SK-N-MC (cell line): Measurements from ENCODE around the gene TAF11L13.

Experiments used
- DNase-seq: peaks from one replicate; pipeline ENCODE4 v3.0.0-alpha.2; 2011; ENCODE audit warnings: low read depth, low spot score
- H3K27ac ChIP-seq: fragments of 200-600 bp; sonication (generic); 2 replicates; pipeline ENCODE4 v1.5.1; 2016; ENCODE audit warnings: mixed run types
- H3K36me3 ChIP-seq: fragments of 200-600 bp; sonication (generic); 2 replicates; pipeline ENCODE4 v1.6.1; 2017; ENCODE audit warnings: antibody characterized with exemption, low read length, mixed read lengths; ENCODE audit not compliant: insufficient read depth
- H3K4me3 ChIP-seq: fragments of 200-600 bp; sonication (generic); 2 replicates; pipeline ENCODE4 v1.5.1; 2016
- H3K9ac ChIP-seq: fragments of 200-600 bp; sonication (generic); 2 replicates; pipeline ENCODE4 v1.8.0; 2017; ENCODE audit warnings: mixed run types, mixed read lengths; ENCODE audit not compliant: insufficient read length
- H3K9me3 ChIP-seq: fragments of 200-600 bp; sonication (generic); 2 replicates; pipeline ENCODE4 v1.6.1; 2017; ENCODE audit warnings: low read depth, mild to moderate bottlenecking, antibody characterized with exemption, low read length, moderate library complexity, mixed read lengths
- EZH2 ChIP-seq: fragments of 200-600 bp; sonication (generic); IDR thresholded peaks from one replicate; pipeline ENCODE4 v1.6.1; 2017; ENCODE audit warnings: antibody characterized with exemption
- FOXP2 ChIP-seq: optimal IDR thresholded peaks from 2 replicates; pipeline ENCODE3; 2011; ENCODE audit warnings: mild to moderate bottlenecking, moderate library complexity; ENCODE audit not compliant: insufficient read depth; ENCODE audit errors: extremely low read length, control extremely low read depth
- POLR2AphosphoS5 ChIP-seq: IDR thresholded peaks from 2 replicates; pipeline ENCODE4 v1.6.1; 2012; ENCODE audit warnings: mild to moderate bottlenecking, low read depth, low read length, borderline replicate concordance

TAF11L13 gene

DNA sequence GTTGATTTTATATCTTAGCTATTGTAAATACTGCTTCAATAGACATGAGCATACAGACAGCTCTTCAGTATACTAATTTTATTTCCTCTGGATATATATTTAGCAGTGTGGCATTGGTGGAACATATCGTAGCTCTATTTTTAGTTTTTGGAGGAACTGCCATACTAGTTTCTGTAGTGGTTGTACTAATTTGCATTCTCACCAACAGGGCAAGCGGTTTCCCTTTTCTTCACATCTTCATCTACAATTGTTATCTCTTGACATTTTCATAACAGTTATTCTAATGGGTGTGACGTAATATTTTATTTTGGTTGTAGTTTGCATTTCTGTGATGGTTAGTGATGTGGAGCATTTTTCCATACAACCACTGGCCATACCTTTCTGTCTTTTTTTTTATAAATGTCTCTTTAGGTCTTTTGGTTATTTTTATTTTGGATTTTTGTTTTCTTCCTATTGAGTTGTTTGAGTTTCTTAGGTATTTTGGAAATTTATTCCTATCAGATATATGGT, 34.9 kb downstream of the TAF11L13 start:
- Histone ChIP-seq H3K4me3 (no peak overlapping the region), H3K36me3 (no peaks in the 10 kb centered on the region), H3K9ac (no peak overlapping the region), H3K9me3 (no peaks in the 10 kb centered on the region), H3K27ac (no peak overlapping the region)
- TF ChIP-seq FOXP2 (no peak), EZH2 (no peak), POLR2AphosphoS5 (no peak)
- DNase-seq = no peak

DNA sequence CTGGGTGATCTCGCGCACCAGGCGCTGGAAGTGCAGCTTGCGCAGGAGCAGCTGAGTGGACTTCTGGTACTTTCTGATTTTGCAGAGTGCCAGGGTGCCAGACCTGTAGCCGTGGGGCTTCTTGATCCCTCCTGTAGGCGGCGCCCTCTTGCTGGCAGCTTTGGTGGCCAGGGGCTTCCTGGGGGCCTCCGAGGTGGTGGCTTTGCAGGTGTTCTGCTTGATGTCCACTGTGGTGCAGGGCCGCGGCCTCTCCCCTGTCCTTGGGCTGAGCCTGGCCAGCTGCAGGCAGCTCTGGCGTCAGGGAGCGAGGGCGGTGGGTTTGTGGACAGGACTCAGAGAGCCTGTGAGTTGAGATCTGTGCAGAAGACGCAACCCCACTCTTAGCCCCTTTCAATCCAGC, 38.5 kb downstream of the TAF11L13 start:
- Histone ChIP-seq H3K9ac (no peak overlapping the region), H3K27ac (no peak overlapping the region), H3K4me3 (no peak overlapping the region), H3K9me3 (no peaks in the 10 kb centered on the region), H3K36me3 (no peaks in the 10 kb centered on the region)
- TF ChIP-seq EZH2 = no peak
- no peak for TF ChIP-seq POLR2AphosphoS5
- no peak for TF ChIP-seq FOXP2
- DNase-seq = no peak

DNA sequence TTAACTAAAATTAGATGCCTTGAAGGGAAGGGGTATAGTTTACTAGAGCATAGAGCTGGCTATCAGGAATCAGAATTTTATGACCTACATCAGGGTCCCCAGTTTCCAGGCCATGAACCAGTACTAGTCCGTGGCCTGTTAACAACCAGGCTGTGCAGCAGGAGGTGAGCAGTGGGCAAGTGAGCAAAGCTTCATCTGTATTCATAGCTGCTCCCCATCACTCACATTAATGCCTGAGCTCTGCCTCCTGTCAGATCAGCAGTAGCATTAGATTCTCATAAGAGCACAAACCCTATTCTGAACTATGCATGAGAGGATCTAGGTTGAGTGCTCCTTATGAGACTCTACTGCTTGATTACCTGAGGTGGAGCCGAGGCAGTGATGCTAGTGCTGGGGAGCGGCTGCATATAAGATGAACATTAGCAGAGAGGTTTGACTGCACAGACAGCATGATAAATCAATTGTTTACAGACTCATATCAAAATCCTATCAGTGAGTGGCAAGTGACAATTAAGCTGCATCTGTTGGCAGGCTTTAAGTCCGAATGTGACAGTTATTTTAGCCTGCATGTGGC, 47.0 kb downstream of the TAF11L13 start:
- TF ChIP-seq FOXP2 (no peak), EZH2 (no peak), POLR2AphosphoS5 (no peak)
- no peaks in the 10 kb centered on the region for H3K36me3 ChIP-seq
- no peak overlapping the region for H3K27ac ChIP-seq
- H3K9ac ChIP-seq = no peak overlapping the region
- no peaks in the 10 kb centered on the region for H3K9me3 ChIP-seq
- DNase-seq = no peak
- H3K4me3 ChIP-seq = no peak overlapping the region

DNA sequence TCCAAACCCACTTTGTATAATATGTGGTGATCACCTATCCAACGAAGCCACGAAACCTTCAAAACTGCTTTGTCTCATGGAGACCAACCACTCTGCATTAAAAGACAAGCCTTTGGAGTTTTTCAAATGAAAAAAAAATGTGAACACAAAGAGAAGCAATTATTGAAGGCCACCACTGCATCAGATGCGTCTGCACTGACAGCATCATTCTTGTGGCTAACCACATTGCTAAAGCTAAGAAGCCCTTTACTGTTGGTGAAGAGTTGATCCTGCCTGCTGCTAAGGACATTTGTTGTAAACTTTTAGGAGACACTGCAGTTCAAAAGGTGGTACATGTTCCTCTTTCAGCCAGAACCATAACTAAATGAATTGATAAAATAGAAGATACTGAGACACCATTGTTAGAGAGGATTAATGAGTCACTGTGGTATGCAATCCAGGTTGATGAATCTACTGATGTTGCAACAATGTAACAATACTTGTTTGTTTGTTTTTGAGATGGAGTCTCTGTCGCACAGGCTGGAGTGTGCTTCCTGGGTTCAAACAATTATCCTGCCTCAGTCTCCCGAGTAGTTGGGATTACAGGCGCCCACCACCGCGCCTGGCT, 47.8 kb downstream of the TAF11L13 start:
- DNase-seq = no peak
- no peaks in the 10 kb centered on the region for H3K36me3 ChIP-seq
- no peaks in the 10 kb centered on the region for H3K9me3 ChIP-seq
- TF ChIP-seq POLR2AphosphoS5 (no peak), FOXP2 (no peak), EZH2 (no peak)
- no peak overlapping the region for H3K9ac ChIP-seq
- H3K4me3 ChIP-seq = no peak overlapping the region
- H3K27ac ChIP-seq = no peak overlapping the region

DNA sequence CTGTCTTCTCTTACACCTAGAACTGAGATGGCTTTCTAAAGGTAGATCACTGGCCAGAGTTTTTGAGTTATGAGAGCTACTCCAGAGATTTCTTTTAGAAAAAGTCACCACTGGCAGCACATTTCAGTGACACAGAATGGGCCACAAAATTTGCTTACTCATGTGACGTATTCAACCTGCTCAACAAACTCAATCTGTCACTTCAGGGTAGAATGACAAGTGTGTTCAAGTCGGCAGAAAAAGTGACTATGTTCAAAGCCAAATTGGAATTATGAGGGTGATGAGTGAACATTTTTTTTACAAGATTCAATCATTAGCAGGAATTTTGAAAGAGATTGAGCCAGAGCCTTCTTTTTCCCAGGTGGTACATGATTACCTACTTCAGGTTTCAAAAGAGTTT, 48.8 kb downstream of the TAF11L13 start:
- DNase-seq = no peak
- Histone ChIP-seq H3K4me3 (no peak overlapping the region), H3K9ac (no peak overlapping the region), H3K27ac (no peak overlapping the region), H3K36me3 (no peaks in the 10 kb centered on the region), H3K9me3 (no peaks in the 10 kb centered on the region)
- no peak for TF ChIP-seq EZH2
- no peak for TF ChIP-seq POLR2AphosphoS5
- TF ChIP-seq FOXP2 = no peak
